Gastroesophageal sphincter (tissue), 4 donors: Measurements from ENCODE around the gene NXF1. TPM values are rescaled to one million over a fixed set of nuclear protein-coding genes. Genes with fewer than 3 reads are reported as not detected.
A peak's percentile ranks its signal among the peaks of the same experiment; 100 is the strongest.

Experiments
- ATAC-seq: fragments of 150-250 bp; one replicate; pipeline ENCODE4 v1.9.1; 2016; ENCODE audit warnings: mild to moderate bottlenecking, moderate library complexity
- H3K27ac ChIP-seq, 4 donors: fragments of 200-600 bp; sonication (generic) in 3 of 4; 1 replicate in 3 of 4; 2 replicates in 1 of 4; pipeline ENCODE4 v1.5.1; 2016 to 2019
- H3K27me3 ChIP-seq: fragments of 200-600 bp; sonication (generic); one replicate; pipeline ENCODE4 v1.5.1; 2019
- H3K36me3 ChIP-seq, 2 donors: fragments of 200-600 bp; sonication (generic); one replicate each; pipeline ENCODE4 v1.5.1; 2019; ENCODE audit warnings: control low read depth in 1 of 2
- H3K4me1 ChIP-seq, 3 donors: fragments of 200-600 bp; sonication (generic); 1 replicate in 2 of 3; 2 replicates in 1 of 3; pipeline ENCODE4 v1.5.1; 2016 to 2019; ENCODE audit warnings: control low read depth in 2 of 3
- H3K4me3 ChIP-seq, 2 donors: fragments of 200-600 bp; sonication (generic); one replicate each; pipeline ENCODE4 v1.5.1; 2019; ENCODE audit warnings: mild to moderate bottlenecking in 1 of 2, moderate library complexity in 1 of 2
- H3K9me3 ChIP-seq, 3 donors: fragments of 200-600 bp; sonication (generic); one replicate each; pipeline ENCODE4 v1.5.1; 2017 to 2019; ENCODE audit warnings: control low read depth in 2 of 3
- EP300 ChIP-seq: sonication (generic); formaldehyde crosslinking; IDR thresholded peaks from one replicate; pipeline ENCODE4 v1.6.1; 2017; ENCODE audit warnings: antibody characterized with exemption, mild to moderate bottlenecking
- POLR2A ChIP-seq, 2 donors: fragments of 450-650 bp; IDR thresholded peaks; one replicate each; pipeline ENCODE4 v1.6.1; 2017; ENCODE audit warnings: antibody characterized with exemption in 2 of 2, mild to moderate bottlenecking in 2 of 2, moderate library complexity in 1 of 2
- POLR2AphosphoS5 ChIP-seq: sonication (generic); formaldehyde crosslinking; IDR thresholded peaks from one replicate; pipeline ENCODE4 v1.6.1; 2017; ENCODE audit warnings: antibody characterized with exemption
- WGBS, 2 donors: methylation state at CpG; one replicate each; pipeline ENCODE4 v1.1.5; 2018; ENCODE audit warnings: low coverage in 1 of 2; 5-methylcytosine and 5-hydroxymethylcytosine counted together
- total RNA-seq, 4 donors: library from RNA; depleted of rRNA; stranded (reverse); fragments of >200 nt; gene quantifications; one replicate each; pipeline ENCODE4 v1.1.0, GENCODE V29; 2016
- TF ChIP-seq, protein P1 (sequence below), 4 experiments: fragments of 200-600 bp in 2 of 4; fragments of 450-650 bp in 2 of 4; sonication (generic) in 1 of 4; IDR thresholded peaks; one replicate each; pipeline ENCODE4 v1.5.1; 2017 to 2019; ENCODE audit warnings: antibody characterized with exemption in 4 of 4, mild to moderate bottlenecking in 2 of 4, moderate library complexity in 2 of 4

NXF1 gene
- total RNA-seq, 4 donors from 2014 or later = 33.2 to 72.3 (median 57.2) TPM

DNA sequence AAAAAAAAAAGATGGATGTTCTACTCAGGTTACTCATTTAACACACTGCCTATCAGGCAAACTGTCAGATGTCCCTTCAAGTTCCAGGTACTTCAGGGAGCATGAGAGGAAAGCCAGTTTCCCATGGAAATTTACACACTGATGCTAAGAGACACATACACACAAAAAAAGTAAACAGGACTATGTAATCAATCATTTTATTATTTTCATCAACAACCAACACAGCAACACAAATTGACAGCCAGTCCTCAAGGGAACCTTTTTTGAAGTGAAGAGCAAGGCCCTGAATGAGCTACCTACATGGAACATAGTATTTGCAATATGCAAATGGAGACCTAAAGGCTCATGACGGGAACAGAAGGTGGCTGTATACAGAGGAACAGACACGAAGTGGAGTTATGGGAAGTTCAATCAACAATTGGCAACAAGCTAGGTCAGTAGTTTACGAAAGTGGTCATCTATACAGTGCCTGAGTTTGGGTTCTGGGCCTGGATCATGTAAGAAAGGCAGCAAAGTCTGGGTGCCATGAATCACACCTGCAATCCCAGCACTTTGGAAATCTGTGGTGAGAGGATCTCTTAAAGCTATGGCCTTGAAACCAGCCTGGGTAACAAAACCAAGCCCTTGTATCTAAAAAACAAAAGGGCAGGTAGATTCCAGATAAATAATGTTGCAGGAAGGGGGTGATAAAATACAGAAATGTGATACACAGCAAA is 46.7 kb upstream of the NXF1 start:
- no peak overlapping the region for H3K4me3 ChIP-seq
- H3K27ac ChIP-seq = peak overlapping the region in 1 of 4 donors; percentile 31
- 31 to 39% methylated on average over 3 of the region's 3 CpGs for WGBS, 2 donors
- peaks cover 10 to 36% (median 24%) of the 10 kb centered on the region in 3 donors for H3K4me1 ChIP-seq
- peaks cover 5 to 32% of the 10 kb centered on the region in 2 donors for H3K36me3 ChIP-seq
- no peaks in the 10 kb centered on the region for H3K9me3 ChIP-seq
- H3K27me3 ChIP-seq = no peaks in the 10 kb centered on the region
- no peak for ATAC-seq
- no peak for TF ChIP-seq POLR2AphosphoS5
- TF ChIP-seq, protein P1, sequence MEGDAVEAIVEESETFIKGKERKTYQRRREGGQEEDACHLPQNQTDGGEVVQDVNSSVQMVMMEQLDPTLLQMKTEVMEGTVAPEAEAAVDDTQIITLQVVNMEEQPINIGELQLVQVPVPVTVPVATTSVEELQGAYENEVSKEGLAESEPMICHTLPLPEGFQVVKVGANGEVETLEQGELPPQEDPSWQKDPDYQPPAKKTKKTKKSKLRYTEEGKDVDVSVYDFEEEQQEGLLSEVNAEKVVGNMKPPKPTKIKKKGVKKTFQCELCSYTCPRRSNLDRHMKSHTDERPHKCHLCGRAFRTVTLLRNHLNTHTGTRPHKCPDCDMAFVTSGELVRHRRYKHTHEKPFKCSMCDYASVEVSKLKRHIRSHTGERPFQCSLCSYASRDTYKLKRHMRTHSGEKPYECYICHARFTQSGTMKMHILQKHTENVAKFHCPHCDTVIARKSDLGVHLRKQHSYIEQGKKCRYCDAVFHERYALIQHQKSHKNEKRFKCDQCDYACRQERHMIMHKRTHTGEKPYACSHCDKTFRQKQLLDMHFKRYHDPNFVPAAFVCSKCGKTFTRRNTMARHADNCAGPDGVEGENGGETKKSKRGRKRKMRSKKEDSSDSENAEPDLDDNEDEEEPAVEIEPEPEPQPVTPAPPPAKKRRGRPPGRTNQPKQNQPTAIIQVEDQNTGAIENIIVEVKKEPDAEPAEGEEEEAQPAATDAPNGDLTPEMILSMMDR (IDR thresholded peaks at IDR 0.05) = no peak
- TF ChIP-seq EP300 = no peak
- no peak for TF ChIP-seq POLR2A (IDR thresholded peaks at IDR 0.05)

DNA sequence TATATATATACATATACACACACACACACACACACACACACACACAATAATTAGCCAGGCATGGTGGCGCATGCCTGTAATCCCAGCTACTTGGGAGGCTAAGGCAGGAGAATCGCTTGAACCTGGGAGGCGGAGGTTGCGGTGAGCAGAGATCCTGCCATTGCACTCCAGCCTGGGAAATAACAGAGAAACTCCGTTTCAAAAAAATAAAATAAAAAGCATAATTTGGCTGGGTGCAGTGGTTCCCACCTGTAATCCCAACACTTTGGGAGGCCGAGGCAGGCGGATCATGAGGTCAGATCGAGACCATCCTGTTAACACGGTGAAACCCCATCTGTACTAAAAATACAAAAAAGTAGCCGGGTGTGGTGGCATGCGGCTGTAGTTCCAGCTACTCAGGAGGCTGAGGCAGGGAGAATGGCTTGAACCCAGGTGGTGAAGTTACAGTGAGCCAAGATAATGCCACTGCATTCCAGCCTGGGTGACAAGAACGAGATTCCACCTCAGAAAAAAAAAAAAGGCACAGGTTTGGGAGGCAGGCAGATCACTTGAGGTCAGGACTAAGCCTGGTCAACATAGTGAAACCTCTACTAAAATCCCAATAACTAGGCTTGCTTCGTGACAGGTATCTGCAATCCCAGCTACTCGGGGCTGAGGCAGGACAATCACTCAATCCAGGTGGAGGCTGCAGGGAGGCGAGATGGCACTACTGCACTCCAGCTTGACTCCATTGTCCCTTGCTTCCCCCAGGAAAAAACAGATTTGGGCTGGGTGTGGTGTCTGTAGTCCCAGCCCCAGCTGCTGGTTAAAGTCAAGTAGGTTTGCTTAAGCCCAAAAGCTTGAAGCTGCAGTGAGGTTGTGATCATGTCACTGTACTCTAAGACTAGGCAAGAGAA is 45.9 kb upstream of the NXF1 start:
- no peaks in the 10 kb centered on the region for H3K27me3 ChIP-seq
- H3K4me3 ChIP-seq = no peak overlapping the region
- no peaks in the 10 kb centered on the region for H3K9me3 ChIP-seq
- peaks cover 10 to 27% (median 18%) of the 10 kb centered on the region in 3 donors for H3K4me1 ChIP-seq
- WGBS, 2 donors = 41 to 64% methylated on average over 9 to 12 of the region's 15 CpGs
- TF ChIP-seq, protein P1 (IDR thresholded peaks at IDR 0.05) = no peak
- TF ChIP-seq POLR2AphosphoS5 = no peak
- no peak for TF ChIP-seq POLR2A (IDR thresholded peaks at IDR 0.05)
- TF ChIP-seq EP300 = no peak
- peak overlapping the region in 2 of 4 donors; percentile 12 to 31 for H3K27ac ChIP-seq
- no peak for ATAC-seq
- H3K36me3 ChIP-seq = peaks cover 5 to 32% of the 10 kb centered on the region in 2 donors

DNA sequence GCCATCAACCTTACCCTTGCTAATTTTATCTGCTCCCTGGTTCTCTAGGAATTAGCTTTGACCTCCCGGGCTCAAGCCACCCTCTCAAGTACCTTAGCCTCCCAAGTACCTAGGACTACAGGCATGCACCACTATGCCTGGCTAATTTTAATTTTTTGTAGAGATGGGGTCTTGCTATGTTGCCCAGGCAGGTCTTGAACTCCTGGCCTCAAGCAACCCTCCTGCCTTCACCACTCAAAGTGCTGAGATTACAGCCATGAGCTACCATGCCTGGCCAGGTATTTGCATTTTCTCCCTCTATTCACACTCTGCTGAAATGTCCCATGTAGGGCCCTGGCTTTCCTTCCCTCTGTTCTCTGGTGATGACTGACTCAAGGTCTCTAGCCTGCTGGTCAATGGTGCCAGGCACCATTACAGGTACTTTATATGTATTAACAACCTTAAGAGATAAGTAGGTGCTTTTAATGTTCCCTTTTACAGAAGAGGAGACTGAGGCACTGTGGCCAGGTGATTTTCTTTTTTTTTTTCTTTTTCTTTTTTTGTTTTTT is 42.6 kb upstream of the NXF1 start:
- peaks cover 0 to 5% (median 0%) of the 10 kb centered on the region in 3 donors for H3K4me1 ChIP-seq
- peaks cover 0 to 19% of the 10 kb centered on the region in 2 donors for H3K36me3 ChIP-seq
- H3K9me3 ChIP-seq = no peaks in the 10 kb centered on the region
- no peak overlapping the region for H3K4me3 ChIP-seq
- H3K27me3 ChIP-seq = no peaks in the 10 kb centered on the region
- no peak overlapping the region for H3K27ac ChIP-seq
- ATAC-seq = no peak
- no peak for TF ChIP-seq EP300
- TF ChIP-seq, protein P1 (IDR thresholded peaks at IDR 0.05) = no peak
- no peak for TF ChIP-seq POLR2A (IDR thresholded peaks at IDR 0.05)
- no peak for TF ChIP-seq POLR2AphosphoS5
- 92 to 100% methylated on average over 1 of the region's 1 CpG for WGBS, 2 donors

GRCh38 chr11:62846177-62846576 is 40.9 kb upstream of the NXF1 start:
- WGBS, 2 donors = 61 to 87% methylated on average over 2 to 3 of the region's 3 CpGs
- peaks cover 0 to 13% (median 4%) of the 10 kb centered on the region in 3 donors for H3K4me1 ChIP-seq
- H3K36me3 ChIP-seq = peaks cover 0 to 2% of the 10 kb centered on the region in 2 donors
- no peak for ATAC-seq
- no peaks in the 10 kb centered on the region for H3K27me3 ChIP-seq
- H3K4me3 ChIP-seq = no peak overlapping the region
- no peaks in the 10 kb centered on the region for H3K9me3 ChIP-seq
- TF ChIP-seq EP300 (no peak), POLR2A (IDR thresholded peaks at IDR 0.05) (no peak), POLR2AphosphoS5 (no peak)
- TF ChIP-seq, protein P1 (IDR thresholded peaks at IDR 0.05) = no peak
- H3K27ac ChIP-seq = no peak overlapping the region
